ENCODE data around the gene VAPA.

GRCh38 chr18:9987931-9988330, 74.1 kb downstream of the VAPA start:
- no peak for TF ChIP-seq CTCF (IDR thresholded peaks at IDR 0.05; ENCODE audit: low read length)
- no peak for TF ChIP-seq EZH2 (IDR thresholded peaks at IDR 0.05; ENCODE audit: borderline replicate concordance, low read length)

Measured in OCI-LY1 (cell line).